WTC11 (cell line): ENCODE results near the gene CCDC127.

Source experiments
- CTCF ChIP-seq: fragments of 200-600 bp; IDR thresholded peaks from 2 replicates; pipeline ENCODE4 v1.8.0; 2022; ENCODE audit warnings: antibody characterized with exemption
- ETV6 ChIP-seq: sonication (generic); formaldehyde crosslinking; IDR thresholded peaks from 2 replicates; pipeline ENCODE4 v1.8.1; 2022; ENCODE audit warnings: mild to moderate bottlenecking, missing genetic modification reagents
- OVOL2 ChIP-seq: fragments of 250-450 bp; sonication (Bioruptor Pico); IDR thresholded peaks from 2 replicates; pipeline ENCODE4 v1.9.0; 2021; ENCODE audit warnings: mild to moderate bottlenecking, borderline replicate concordance

DNA sequence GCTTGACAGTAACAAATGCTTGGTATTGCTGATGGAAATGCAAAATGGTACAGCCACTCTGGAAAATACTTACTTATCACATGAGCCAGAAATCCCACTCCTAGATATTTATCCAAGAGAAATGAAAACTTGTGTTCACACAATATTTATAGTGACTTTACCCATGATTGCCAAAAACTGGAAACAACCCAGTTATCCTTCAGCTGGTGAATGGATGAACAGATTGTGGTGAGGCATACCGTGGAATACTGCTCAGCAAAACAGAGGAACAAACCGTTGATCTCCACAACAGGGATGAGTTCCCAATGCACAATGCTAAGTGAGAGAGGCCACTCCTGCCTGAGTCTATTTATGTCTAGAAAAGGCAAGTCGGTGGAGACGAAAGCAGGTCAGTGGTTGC, 67.2 kb downstream of the CCDC127 start:
- TF ChIP-seq ETV6 (CRISPR knock-in tag): no peak
- TF ChIP-seq CTCF: no peak
- no peak for TF ChIP-seq OVOL2 (CRISPR knock-in tag)
